ENCODE results near the gene KCNK4.

- TF ChIP-seq CTCF (conservative IDR thresholded peaks at IDR 0.05; ENCODE audit: low read depth, low read length) (no peak), EZH2 (IDR thresholded peaks at IDR 0.05; ENCODE audit: borderline replicate concordance, low read depth, low read length, poor library complexity, severe bottlenecking) (no peak)
Measured at GRCh38 chr11:64305075-64305690, 14.1 kb downstream of the KCNK4 start, which contains the start of gene ESRRA.

Measured in A673 (cell line).